A549 (cell line): ENCODE measurements around the gene UMODL1. TPM values are rescaled to one million over a fixed set of nuclear protein-coding genes. Genes with fewer than 3 reads are reported as not detected.

ENCODE experiments used
- ATAC-seq, 2 experiments: fragments of 200-7000 bp in 1 of 2; fragments of >200 bp in 1 of 2; cut with Nextera tagmentation in 1 of 2; cut with Tn5 transposase in 1 of 2; 3 replicates each; pipeline versions ENCODE4 v1.8.0 to v1.9.1; 2018 to 2020; ENCODE audit warnings: mild to moderate bottlenecking in 1 of 2, moderate library complexity in 1 of 2
- CTCF ChIA-PET: fragments of 300-600 bp; sonication (Branson Sonifier 250); formaldehyde crosslinking; extraction: SDS; loops from one replicate; lab custom pipeline; 2021; ENCODE audit warnings: antibody characterized with exemption, inconsistent platforms; lab: Yijun Ruan, JAX
- POLR2A ChIA-PET: fragments of 350-600 bp; formaldehyde crosslinking; extraction: SDS; loops from one replicate; lab custom pipeline; 2021; ENCODE audit warnings: antibody characterized with exemption, inconsistent platforms; lab: Yijun Ruan, JAX
- DNase-seq, 2 experiments: peaks; one replicate each; pipeline versions ENCODE4 v3.0.0 to v3.0.0-alpha.2; 2011 to 2016; ENCODE audit warnings: low read depth in 1 of 2, low spot score in 1 of 2
- FAIRE-seq: peaks from 2 replicates; lab custom pipeline; 2011; peaks lifted over from hg19 to GRCh38; lab: Jason Lieb, UNC
- H3K27ac ChIP-seq, 2 experiments: fragments of >200 bp; sonication (Bioruptor Twin); formaldehyde crosslinking; 3 replicates each; pipeline ENCODE4 v1.5.1; 2016 to 2017
- H3K4me1 ChIP-seq: fragments of >200 bp; sonication (Bioruptor Twin); formaldehyde crosslinking; 3 replicates; pipeline ENCODE4 v1.6.1; 2016
- H3K4me2 ChIP-seq: fragments of >200 bp; sonication (Bioruptor Twin); formaldehyde crosslinking; 3 replicates; pipeline ENCODE4 v1.6.1; 2016
- H3K4me3 ChIP-seq: fragments of >200 bp; sonication (Bioruptor Twin); formaldehyde crosslinking; 3 replicates; pipeline ENCODE4 v1.5.1; 2016
- H3K9me3 ChIP-seq: fragments of >200 bp; sonication (Bioruptor Twin); formaldehyde crosslinking; 3 replicates; pipeline ENCODE4 v1.6.1; 2016
- CBX8 ChIP-seq: fragments of 200-600 bp; sonication (generic); IDR thresholded peaks from 2 replicates; pipeline ENCODE4 v1.6.1; 2016
- CEBPB ChIP-seq, 2 experiments: fragments of >200 bp in 1 of 2; sonication (Bioruptor Twin) in 1 of 2; formaldehyde crosslinking in 1 of 2; IDR thresholded peaks; 2 replicates each; pipeline ENCODE4 v1.6.1; 2012 to 2016
- CHD2 ChIP-seq: fragments of 150-350 bp; IDR thresholded peaks from 2 replicates; pipeline ENCODE4 v1.6.1; 2014; ENCODE audit warnings: low read length; ENCODE audit not compliant: partially characterized antibody
- CHD4 ChIP-seq: fragments of 200-600 bp; sonication (generic); IDR thresholded peaks from 2 replicates; pipeline ENCODE4 v1.6.1; 2016; ENCODE audit warnings: antibody characterized with exemption, mild to moderate bottlenecking, borderline replicate concordance
- CTCF ChIP-seq: fragments of >200 bp; sonication (Bioruptor Twin); formaldehyde crosslinking; IDR thresholded peaks from 3 replicates; pipeline ENCODE4 v1.5.1; 2016
- E2F6 ChIP-seq: IDR thresholded peaks from 2 replicates; pipeline ENCODE4 v1.6.1; 2012; ENCODE audit warnings: low read depth, borderline replicate concordance
- EHF ChIP-seq: fragments of 250-450 bp; sonication (Bioruptor Pico); IDR thresholded peaks from 2 replicates; pipeline ENCODE4 v1.5.0; 2020; ENCODE audit warnings: mild to moderate bottlenecking
- FOXS1 ChIP-seq: fragments of 250-450 bp; sonication (Bioruptor Pico); IDR thresholded peaks from 2 replicates; pipeline ENCODE4 v1.5.0; 2020; ENCODE audit warnings: mild to moderate bottlenecking, moderate library complexity
- GATA3 ChIP-seq: IDR thresholded peaks from 2 replicates; pipeline ENCODE4 v1.6.1; 2012; ENCODE audit warnings: borderline replicate concordance
- HDAC2 ChIP-seq: fragments of 200-600 bp; sonication (generic); IDR thresholded peaks from 2 replicates; pipeline ENCODE4 v1.6.1; 2016
- HOXA7 ChIP-seq: fragments of 250-450 bp; sonication (Bioruptor Pico); IDR thresholded peaks from 2 replicates; pipeline ENCODE4 v1.5.0; 2020; ENCODE audit warnings: mild to moderate bottlenecking, moderate library complexity
- HOXB13 ChIP-seq: fragments of 250-450 bp; sonication (Bioruptor Pico); IDR thresholded peaks from 2 replicates; pipeline ENCODE4 v1.5.0; 2020; ENCODE audit warnings: low read depth, mild to moderate bottlenecking, moderate library complexity
- HOXB5 ChIP-seq: fragments of 250-450 bp; sonication (Bioruptor Pico); IDR thresholded peaks from 2 replicates; pipeline ENCODE4 v1.5.0; 2020; ENCODE audit warnings: mild to moderate bottlenecking, moderate library complexity
- JUN ChIP-seq, 2 experiments: fragments of >200 bp; sonication (Bioruptor Twin); formaldehyde crosslinking; IDR thresholded peaks; 2 replicates in 1 of 2; 3 replicates in 1 of 2; pipeline ENCODE4 v1.6.1; 2016 to 2017
- KDM5A ChIP-seq: fragments of 200-600 bp; sonication (generic); IDR thresholded peaks from 2 replicates; pipeline ENCODE4 v1.6.1; 2016; ENCODE audit warnings: antibody characterized with exemption, mild to moderate bottlenecking
- MYC ChIP-seq: IDR thresholded peaks from 2 replicates; pipeline ENCODE4 v1.6.1; 2012; ENCODE audit warnings: mild to moderate bottlenecking, inconsistent platforms, low read length, improper control_type of control experiment, borderline replicate concordance
- POLR2A ChIP-seq: IDR thresholded peaks from 2 replicates; pipeline ENCODE4 v1.6.1; 2012; ENCODE audit warnings: mild to moderate bottlenecking, low read length
- RFX5 ChIP-seq: fragments of 450-650 bp; IDR thresholded peaks from 2 replicates; pipeline ENCODE4 v1.7.1; 2014; ENCODE audit warnings: antibody characterized with exemption, mild to moderate bottlenecking, moderate library complexity
- RNF2 ChIP-seq: fragments of 200-600 bp; sonication (generic); IDR thresholded peaks from 2 replicates; pipeline ENCODE4 v1.6.1; 2016; ENCODE audit warnings: low read depth, mild to moderate bottlenecking, antibody characterized with exemption, moderate library complexity, borderline replicate concordance
- SMC3 ChIP-seq: fragments of >200 bp; sonication (Bioruptor Twin); formaldehyde crosslinking; IDR thresholded peaks from 3 replicates; pipeline ENCODE4 v1.6.1; 2018; ENCODE audit warnings: inconsistent platforms
- TP53 ChIP-seq: fragments of 250-450 bp; sonication (Bioruptor Pico); IDR thresholded peaks from 2 replicates; pipeline ENCODE4 v1.5.0; 2021; ENCODE audit warnings: mild to moderate bottlenecking, moderate library complexity
- ZFP36 ChIP-seq: fragments of 450-650 bp; IDR thresholded peaks from 2 replicates; pipeline ENCODE4 v1.6.1; 2014; ENCODE audit warnings: borderline replicate concordance; ENCODE audit not compliant: partially characterized antibody
- ZNF302 ChIP-seq: fragments of 250-450 bp; sonication (Bioruptor Pico); IDR thresholded peaks from 2 replicates; pipeline ENCODE4 v1.9.0; 2021; ENCODE audit warnings: inconsistent platforms, mild to moderate bottlenecking, moderate library complexity
- ZSCAN20 ChIP-seq: fragments of 250-450 bp; sonication (Bioruptor Pico); IDR thresholded peaks from 2 replicates; pipeline ENCODE4 v1.8.0; 2022; ENCODE audit warnings: mild to moderate bottlenecking, moderate library complexity
- WGBS: methylation state at CpG from one replicate; pipeline ENCODE4 v1.1.6; 2017; ENCODE audit errors: missing lambda C conversion rate; 5-methylcytosine and 5-hydroxymethylcytosine counted together
- polyA plus RNA-seq, 4 experiments: library from polyadenylated mRNA; depleted of rRNA in 3 of 4; stranded (reverse); fragments of >200 nt; fragmentation: RNase III in 1 of 4; extraction: RNeasy Plus Mini Kit Qiagen cat#74134 plus additional on column Dnase treatment in 1 of 4; gene quantifications; 2 replicates in 3 of 4; 3 replicates in 1 of 4; pipeline ENCODE4 v1.2.3, GENCODE V29; 2011 to 2017
- TF ChIP-seq, protein P1 (sequence below): fragments of 150-350 bp; IDR thresholded peaks from 2 replicates; pipeline ENCODE4 v1.6.1; 2014; ENCODE audit warnings: low read depth, mild to moderate bottlenecking, low read length
- TF ChIP-seq, protein P2 (sequence below): fragments of >200 bp; sonication (Bioruptor Twin); formaldehyde crosslinking; IDR thresholded peaks from 2 replicates; pipeline ENCODE4 v1.6.1; 2016

Gene UMODL1
- polyA plus RNA-seq, 2 of the 4 experiments (the other 2 are of a cell fraction) = not detected

- no peak overlapping the region for H3K27ac ChIP-seq
- no peak overlapping the region for H3K4me3 ChIP-seq
- ATAC-seq = no peak
- H3K9me3 ChIP-seq = no peaks in the 10 kb centered on the region
- no peak for TF ChIP-seq KDM5A
- no peak for TF ChIP-seq HDAC2
- TF ChIP-seq TP53 = no peak
- TF ChIP-seq RNF2 = no peak
- no peak for TF ChIP-seq EHF (CRISPR knock-in tag)
- no peak for TF ChIP-seq CTCF
- no peak for TF ChIP-seq RFX5
- no peak for TF ChIP-seq MYC
- no peak for TF ChIP-seq ZNF302 (CRISPR knock-in tag)
- TF ChIP-seq, protein P1, sequence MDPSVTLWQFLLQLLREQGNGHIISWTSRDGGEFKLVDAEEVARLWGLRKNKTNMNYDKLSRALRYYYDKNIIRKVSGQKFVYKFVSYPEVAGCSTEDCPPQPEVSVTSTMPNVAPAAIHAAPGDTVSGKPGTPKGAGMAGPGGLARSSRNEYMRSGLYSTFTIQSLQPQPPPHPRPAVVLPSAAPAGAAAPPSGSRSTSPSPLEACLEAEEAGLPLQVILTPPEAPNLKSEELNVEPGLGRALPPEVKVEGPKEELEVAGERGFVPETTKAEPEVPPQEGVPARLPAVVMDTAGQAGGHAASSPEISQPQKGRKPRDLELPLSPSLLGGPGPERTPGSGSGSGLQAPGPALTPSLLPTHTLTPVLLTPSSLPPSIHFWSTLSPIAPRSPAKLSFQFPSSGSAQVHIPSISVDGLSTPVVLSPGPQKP = no peak
- no peak for TF ChIP-seq CEBPB (IDR thresholded peaks at IDR 0.05)
- TF ChIP-seq GATA3 = no peak
- TF ChIP-seq ZSCAN20 = no peak
- no peak for TF ChIP-seq HOXA7
- TF ChIP-seq CHD2 = no peak
- no peak for TF ChIP-seq SMC3
- TF ChIP-seq CBX8 = no peak
- no peak for TF ChIP-seq POLR2A
- ChIA-PET POLR2A (no interaction called here), CTCF (interaction anchor here (0.8 to 1.4 kb wide), 2 partner anchors 294 to 498 kb away, joined by 3 to 7 read pairs (median 5); no protein-coding TSS in a partner anchor)
- 20% methylated on average over 1 of the region's 24 CpGs for WGBS
- no peak for DNase-seq
- no peak for FAIRE-seq
- no peak overlapping the region for H3K4me2 ChIP-seq
- H3K4me1 ChIP-seq = peaks cover 4% of the 10 kb centered on the region; the same call in 1 of the 3 replicates
Observed at GRCh38 chr21:42110691-42111469, 39.8 kb downstream of the UMODL1 start.

- TF ChIP-seq HOXB5 = no peak
- no peak for TF ChIP-seq HDAC2
- TF ChIP-seq SMC3 = no peak
- TF ChIP-seq, protein P2, sequence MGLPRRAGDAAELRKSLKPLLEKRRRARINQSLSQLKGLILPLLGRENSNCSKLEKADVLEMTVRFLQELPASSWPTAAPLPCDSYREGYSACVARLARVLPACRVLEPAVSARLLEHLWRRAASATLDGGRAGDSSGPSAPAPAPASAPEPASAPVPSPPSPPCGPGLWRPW = no peak
- TF ChIP-seq RNF2 = no peak
- TF ChIP-seq FOXS1 (CRISPR knock-in tag) = no peak
- TF ChIP-seq ZFP36 = no peak
- TF ChIP-seq TP53 = no peak
- TF ChIP-seq CHD4 = no peak
- TF ChIP-seq CEBPB (IDR thresholded peaks at IDR 0.05) = no peak
- TF ChIP-seq E2F6 = no peak
- no peak for TF ChIP-seq ZSCAN20
- no peak for TF ChIP-seq KDM5A
- no peak for TF ChIP-seq JUN (IDR thresholded peaks at IDR 0.05)
- no peak for TF ChIP-seq CTCF
- no peak for TF ChIP-seq MYC
- no peak for TF ChIP-seq HOXB13 (CRISPR knock-in tag)
- no peak for DNase-seq
- no peak for ATAC-seq
- Histone ChIP-seq H3K4me2 (no peak overlapping the region), H3K4me3 (no peak overlapping the region), H3K27ac (no peak overlapping the region), H3K9me3 (no peaks in the 10 kb centered on the region), H3K4me1 (peaks cover 4% of the 10 kb centered on the region; the same call in 1 of the 3 replicates)
- ChIA-PET CTCF (interaction anchor here (1.4 kb wide), 1 partner anchor 295 kb away, joined by 5 read pairs; no protein-coding TSS in a partner anchor), POLR2A (no interaction called here)
- WGBS = no CpG with 5 or more reads among the region's 8 CpGs
- FAIRE-seq = no peak
Observed at GRCh38 chr21:42111470-42111743, 40.3 kb downstream of the UMODL1 start.
